ENCODE data around the gene ZNF555.
A peak's percentile ranks its signal among the peaks of the same experiment; 100 is the strongest.
"Not testable (repeated sequence)": the region's sequence is repeated elsewhere in the genome, so short reads cannot be mapped to it uniquely, and the experiment has no call there.

ZNF555 gene

GRCh38 chr19:2840794-2841791, at the start of gene ZNF555:
Gene ZNF555 (plus strand): TSS chr19:2841475. CDS start chr19:2841573, 98 bp downstream.
- peaks cover 12% of the 10 kb centered on the region; the same call in 1 of the 2 replicates for H3K36me3 ChIP-seq
- H3K27me3 ChIP-seq (ENCODE audit: insufficient read depth, low read depth, severe bottlenecking): no peaks in the 10 kb centered on the region
- peak; percentile 67 for TF ChIP-seq CTCF (IDR thresholded peaks at IDR 0.05; ENCODE audit: low read depth, low read length)
- DNase-seq: peak; percentile 99
- peak within 1 kb of the TSS; percentile 90 for H3K27ac ChIP-seq
- H3K9me3 ChIP-seq (ENCODE audit: severe bottlenecking): peaks cover 12% of the 10 kb centered on the region
- H3K4me3 ChIP-seq (ENCODE audit: low read depth, low read length): peak within 1 kb of the TSS; percentile 66

- Histone ChIP-seq H3K27ac (peak overlapping the region; percentile 82), H3K9me3 (ENCODE audit: severe bottlenecking) (no peaks in the 10 kb centered on the region), H3K4me3 (ENCODE audit: low read depth, low read length) (peak overlapping the region; percentile 3; the same call in 1 of the 2 replicates), H3K36me3 (peaks cover 81% of the 10 kb centered on the region), H3K27me3 (ENCODE audit: insufficient read depth, low read depth, severe bottlenecking) (no peaks in the 10 kb centered on the region)
- peak; percentile 91 for DNase-seq
- TF ChIP-seq CTCF (IDR thresholded peaks at IDR 0.05; ENCODE audit: low read depth, low read length): no peak
Measured at GRCh38 chr19:2791876-2792275, 49.4 kb upstream of the ZNF555 start.

- not testable (repeated sequence) for H3K27me3 ChIP-seq (ENCODE audit: insufficient read depth, low read depth, severe bottlenecking); H3K9me3 ChIP-seq (ENCODE audit: severe bottlenecking); H3K4me3 ChIP-seq (ENCODE audit: low read depth, low read length); DNase-seq
- Histone ChIP-seq H3K36me3 (peaks cover 83% of the 10 kb centered on the region), H3K27ac (peak overlapping the region; percentile 82)
Measured at GRCh38 chr19:2792666-2793065, 48.6 kb upstream of the ZNF555 start.

GRCh38 chr19:2793126-2793525, 48.1 kb upstream of the ZNF555 start:
- no peaks in the 10 kb centered on the region for H3K9me3 ChIP-seq (ENCODE audit: severe bottlenecking)
- no peak for TF ChIP-seq CTCF (IDR thresholded peaks at IDR 0.05; ENCODE audit: low read depth, low read length)
- DNase-seq: no peak
- H3K4me3 ChIP-seq (ENCODE audit: low read depth, low read length): no peak overlapping the region
- H3K27ac ChIP-seq: no peak overlapping the region; the same call in 1 of the 2 replicates
- no peaks in the 10 kb centered on the region for H3K27me3 ChIP-seq (ENCODE audit: insufficient read depth, low read depth, severe bottlenecking)
- peaks cover 83% of the 10 kb centered on the region for H3K36me3 ChIP-seq

GRCh38 chr19:2793577-2793976, 47.7 kb upstream of the ZNF555 start:
- H3K9me3 ChIP-seq (ENCODE audit: severe bottlenecking): no peaks in the 10 kb centered on the region
- H3K36me3 ChIP-seq: peaks cover 83% of the 10 kb centered on the region
- H3K4me3 ChIP-seq (ENCODE audit: low read depth, low read length): no peak overlapping the region
- H3K27ac ChIP-seq: no peak overlapping the region
- TF ChIP-seq CTCF (IDR thresholded peaks at IDR 0.05; ENCODE audit: low read depth, low read length): no peak
- H3K27me3 ChIP-seq (ENCODE audit: insufficient read depth, low read depth, severe bottlenecking): no peaks in the 10 kb centered on the region
- DNase-seq: no peak

- DNase-seq: no peak
- TF ChIP-seq CTCF (IDR thresholded peaks at IDR 0.05; ENCODE audit: low read depth, low read length): no peak
- peaks cover 86% of the 10 kb centered on the region for H3K36me3 ChIP-seq
- no peaks in the 10 kb centered on the region for H3K27me3 ChIP-seq (ENCODE audit: insufficient read depth, low read depth, severe bottlenecking)
- H3K9me3 ChIP-seq (ENCODE audit: severe bottlenecking): no peaks in the 10 kb centered on the region
- no peak overlapping the region for H3K27ac ChIP-seq
- no peak overlapping the region for H3K4me3 ChIP-seq (ENCODE audit: low read depth, low read length)
Measured at GRCh38 chr19:2795827-2796658, 45.2 kb upstream of the ZNF555 start.

Data from WERI-Rb-1 (cell line).